ENCODE measurements around the gene EGFR. TPM values are rescaled to one million over a fixed set of nuclear protein-coding genes. Genes with fewer than 3 reads are reported as not detected.

Gene EGFR
- total and polyA plus RNA-seq, 2 donors (not counting 3 experiments of a cell fraction or from before 2014, with no cell fraction given), result 1.5 to 4.1 TPM

- Histone ChIP-seq H3K9me1 (replicated peaks; ENCODE audit: control insufficient read depth, extremely low read depth, insufficient read depth, low read length) (no peaks in the 10 kb centered on the region), H3K9me3 (replicated peaks; ENCODE audit: control insufficient read depth, insufficient read depth, low read length) (no peaks in the 10 kb centered on the region), H3K9ac (replicated peaks; ENCODE audit: extremely low read depth, insufficient read depth, low read length) (no peak overlapping the region), H4K20me1 (replicated peaks; ENCODE audit: control insufficient read depth, extremely low read depth, insufficient read depth, low read length) (no peaks in the 10 kb centered on the region), H3K27me3 (ENCODE audit: control insufficient read depth in 2 of 2, insufficient read depth in 2 of 2, low read length in 2 of 2) (peaks cover 0 to 2% of the 10 kb centered on the region in 2 experiments), H3K27ac (ENCODE audit: insufficient read depth, low read depth, low read length) (no peak overlapping the region), H3K4me1 (ENCODE audit: control insufficient read depth, extremely low read depth, insufficient read depth, low read length) (no peaks in the 10 kb centered on the region), H3K4me3 (replicated peaks in 1 of 3; ENCODE audit: insufficient read depth in 1 of 3, low read depth in 1 of 3, low read length in 3 of 3) (no peak overlapping the region), H3K4me2 (ENCODE audit: insufficient read depth, low read length) (no peak overlapping the region), H2AFZ (ENCODE audit: low read depth, low read length) (no peak overlapping the region), H3K79me2 (ENCODE audit: control insufficient read depth, insufficient read depth, low read length) (no peaks in the 10 kb centered on the region), H3K36me3 (ENCODE audit: control insufficient read depth in 2 of 2, extremely low read depth in 1 of 2, insufficient read depth in 2 of 2, low read length in 2 of 2) (no peaks in the 10 kb centered on the region)
- TF ChIP-seq JUN (IDR thresholded peaks at IDR 0.05; ENCODE audit: borderline replicate concordance, insufficient read depth, insufficient read length, low read depth) (no peak), EZH2 (IDR thresholded peaks at IDR 0.05; ENCODE audit: borderline replicate concordance, low read depth, low read length, severe bottlenecking) (no peak), MYC (IDR thresholded peaks at IDR 0.05; ENCODE audit: low read depth, low read length) (no peak), CTCF (IDR thresholded peaks at IDR 0.05; ENCODE audit: extremely low read depth in 1 of 2, insufficient read depth in 1 of 2, low read depth in 1 of 2, low read length in 2 of 2) (no peak)
- intact Hi-C loops (cut with micrococcal nuclease), result no loop called here
- ChIA-PET POLR2A (no interaction called here), CTCF (interaction anchor here (1.2 kb wide), 1 partner anchor 151 kb away, joined by 3 read pairs; no protein-coding TSS in a partner anchor)
- no peak for FAIRE-seq
- dilution Hi-C loops (cut with MboI; ENCODE audit: extremely low pct_ligation_motif_present, low sequenced_read_pairs), result no loop called here
- DNase-seq (ENCODE audit: low read depth, low spot score), result no peak
- BruUV-seq (replicated peaks), result no TSS peak
These were observed 85.3 kb downstream of the EGFR start for GRCh38 chr7:55104123-55104522.

DNA sequence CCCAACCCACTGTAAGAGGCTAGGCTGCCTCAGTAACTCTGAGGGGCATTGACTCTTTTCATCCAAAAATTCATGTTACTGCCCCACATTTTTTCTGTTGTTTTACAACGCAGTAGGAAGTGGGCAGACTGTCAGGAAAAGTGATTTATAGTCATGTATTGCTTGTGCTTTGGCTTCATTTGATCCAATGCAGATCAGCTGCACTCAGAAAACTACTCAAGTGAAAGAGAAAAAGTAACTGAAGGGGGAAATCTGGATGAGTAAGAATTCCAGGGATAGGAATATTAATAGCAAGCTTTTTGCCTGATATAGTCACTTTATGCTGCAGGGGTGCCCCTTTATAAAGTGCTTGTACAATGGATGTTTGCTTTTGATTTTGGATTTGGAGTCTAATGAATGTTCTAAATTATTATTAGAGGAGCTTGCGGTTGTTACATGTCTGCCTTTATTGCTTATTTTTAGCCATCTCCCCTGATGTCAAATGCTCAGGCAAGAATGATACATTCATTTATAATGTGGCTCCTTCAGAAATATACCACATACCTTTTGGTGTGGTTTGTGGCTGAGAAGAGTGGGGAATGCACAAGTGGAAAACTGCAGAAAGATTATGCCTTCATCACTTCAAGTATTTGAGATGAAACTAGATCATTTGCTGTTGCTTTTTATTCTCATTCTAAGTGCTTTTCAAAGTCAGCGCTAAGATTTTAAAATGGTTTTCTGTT, 86.1 kb downstream of the EGFR start:
- no TSS peak for BruUV-seq (replicated peaks)
- H3K4me2 ChIP-seq (ENCODE audit: insufficient read depth, low read length), result no peak overlapping the region
- no peak overlapping the region for H3K9ac ChIP-seq (replicated peaks; ENCODE audit: extremely low read depth, insufficient read depth, low read length)

More for the DNA sequence above, 86.1 kb downstream of the EGFR start:
- no peaks in the 10 kb centered on the region for H3K4me1 ChIP-seq (ENCODE audit: control insufficient read depth, extremely low read depth, insufficient read depth, low read length)
- no peaks in the 10 kb centered on the region for H3K9me3 ChIP-seq (replicated peaks; ENCODE audit: control insufficient read depth, insufficient read depth, low read length)
- intact Hi-C loops (cut with micrococcal nuclease), result no loop called here
- CTCF ChIA-PET, result no interaction called here
- DNase-seq (ENCODE audit: low read depth, low spot score), result no peak
- no peak overlapping the region for H3K4me3 ChIP-seq (replicated peaks in 1 of 3; ENCODE audit: insufficient read depth in 1 of 3, low read depth in 1 of 3, low read length in 3 of 3)
- no peak overlapping the region for H2AFZ ChIP-seq (ENCODE audit: low read depth, low read length)
- H3K79me2 ChIP-seq (ENCODE audit: control insufficient read depth, insufficient read depth, low read length), result no peaks in the 10 kb centered on the region
- POLR2A ChIA-PET, result no interaction called here
- dilution Hi-C loops (cut with MboI; ENCODE audit: extremely low pct_ligation_motif_present, low sequenced_read_pairs), result no loop called here
- H3K9me1 ChIP-seq (replicated peaks; ENCODE audit: control insufficient read depth, extremely low read depth, insufficient read depth, low read length), result no peaks in the 10 kb centered on the region
- no peak for FAIRE-seq
- TF ChIP-seq FOS (IDR thresholded peaks at IDR 0.05; ENCODE audit: borderline replicate concordance, insufficient read depth, low read length) (no peak), POLR2AphosphoS5 (IDR thresholded peaks at IDR 0.05; ENCODE audit: insufficient read depth, low read depth, low read length) (no peak), POLR2A (IDR thresholded peaks at IDR 0.05; ENCODE audit: low read depth, low read length) (no peak), JUN (IDR thresholded peaks at IDR 0.05; ENCODE audit: borderline replicate concordance, insufficient read depth, insufficient read length, low read depth) (no peak), CTCF (IDR thresholded peaks at IDR 0.05; ENCODE audit: extremely low read depth in 1 of 2, insufficient read depth in 1 of 2, low read depth in 1 of 2, low read length in 2 of 2) (no peak), GATA2 (IDR thresholded peaks at IDR 0.05; ENCODE audit: insufficient read depth, insufficient read length, low read depth, low read length) (no peak), MYC (IDR thresholded peaks at IDR 0.05; ENCODE audit: low read depth, low read length) (no peak), EZH2 (IDR thresholded peaks at IDR 0.05; ENCODE audit: borderline replicate concordance, low read depth, low read length, severe bottlenecking) (no peak)
- TF ChIP-seq, protein P1, sequence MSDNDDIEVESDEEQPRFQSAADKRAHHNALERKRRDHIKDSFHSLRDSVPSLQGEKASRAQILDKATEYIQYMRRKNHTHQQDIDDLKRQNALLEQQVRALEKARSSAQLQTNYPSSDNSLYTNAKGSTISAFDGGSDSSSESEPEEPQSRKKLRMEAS (IDR thresholded peaks at IDR 0.05; ENCODE audit: insufficient read depth, insufficient read length), result no peak
- H4K20me1 ChIP-seq (replicated peaks; ENCODE audit: control insufficient read depth, extremely low read depth, insufficient read depth, low read length), result no peaks in the 10 kb centered on the region
- no peaks in the 10 kb centered on the region for H3K36me3 ChIP-seq (ENCODE audit: control insufficient read depth in 2 of 2, extremely low read depth in 1 of 2, insufficient read depth in 2 of 2, low read length in 2 of 2)
- no peak overlapping the region for H3K27ac ChIP-seq (ENCODE audit: insufficient read depth, low read depth, low read length)
- H3K27me3 ChIP-seq (ENCODE audit: control insufficient read depth in 2 of 2, insufficient read depth in 2 of 2, low read length in 2 of 2), result peaks cover 0 to 2% of the 10 kb centered on the region in 2 experiments

Data from endothelial cell of umbilical vein (primary cell).